Measurements from ENCODE around the gene AFAP1L2.

AFAP1L2 gene

DNA sequence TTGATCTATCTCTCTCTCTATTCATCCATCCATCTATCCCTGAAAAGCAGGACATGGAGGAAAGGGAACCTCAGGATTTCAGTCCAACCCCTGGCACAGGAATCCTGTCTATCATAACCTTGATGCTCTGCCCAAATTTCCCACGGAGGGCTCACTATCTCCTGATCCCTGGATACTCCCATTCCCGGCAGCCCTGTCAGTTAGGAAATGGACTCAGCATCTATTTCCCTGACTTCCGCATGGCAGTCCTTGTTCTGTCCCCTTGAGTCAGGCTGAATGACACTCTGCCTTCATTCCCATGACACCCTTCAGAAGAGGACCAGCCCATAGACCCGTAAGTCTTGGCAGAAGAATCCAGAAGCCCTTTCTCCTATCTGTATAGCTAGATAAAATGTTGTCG lies 87.6 kb downstream of the AFAP1L2 start:
- no peak for TF ChIP-seq ZNF274 (IDR thresholded peaks at IDR 0.05; ENCODE audit: low read depth, low read length)
- H3K4me3 ChIP-seq (ENCODE audit: low read length) = no peak overlapping the region

DNA sequence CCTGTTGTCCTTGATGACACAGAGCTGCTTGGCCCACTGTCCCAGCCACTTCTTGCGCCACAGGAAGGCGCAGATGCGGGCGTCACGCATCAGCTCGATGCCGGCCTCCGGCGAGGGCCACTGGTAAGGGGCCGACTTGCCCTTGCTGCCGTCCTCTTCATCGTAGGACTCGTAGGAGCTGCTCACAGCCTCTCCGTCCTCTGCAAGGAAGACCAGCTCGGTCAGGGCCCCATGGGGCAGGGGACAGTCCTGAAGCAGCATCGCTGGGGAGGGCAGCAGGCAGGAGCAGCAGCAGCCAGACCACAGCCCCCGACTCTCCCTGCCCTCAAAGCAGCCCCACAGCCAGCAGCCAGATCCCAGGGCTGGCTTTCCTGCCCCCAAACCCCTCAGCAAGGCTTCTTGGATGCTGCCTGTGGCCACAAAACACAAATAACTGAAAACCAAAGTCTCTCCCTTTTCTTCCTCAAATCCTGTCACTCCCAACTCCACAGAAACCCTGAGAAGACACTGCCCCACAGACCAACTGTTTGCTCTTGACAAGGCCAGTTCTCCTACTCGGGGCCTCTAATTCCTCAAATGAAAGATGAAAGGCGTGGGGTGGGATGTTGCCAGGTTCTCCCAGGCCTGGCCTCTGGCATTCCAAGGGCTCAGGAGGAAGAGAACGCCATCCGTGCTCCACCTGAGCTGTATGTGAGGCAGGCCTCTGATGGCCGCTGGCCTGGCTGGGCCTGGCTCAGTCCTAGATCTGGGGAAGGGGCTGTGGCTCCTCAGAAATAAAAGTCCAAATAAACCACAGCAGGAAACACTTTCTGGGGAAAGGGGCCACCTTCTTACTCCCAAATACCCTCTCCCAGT lies 88.5 kb downstream of the AFAP1L2 start:
- no peak for TF ChIP-seq ZNF274 (IDR thresholded peaks at IDR 0.05; ENCODE audit: low read depth, low read length)
- H3K4me3 ChIP-seq (ENCODE audit: low read length) = no peak overlapping the region

DNA sequence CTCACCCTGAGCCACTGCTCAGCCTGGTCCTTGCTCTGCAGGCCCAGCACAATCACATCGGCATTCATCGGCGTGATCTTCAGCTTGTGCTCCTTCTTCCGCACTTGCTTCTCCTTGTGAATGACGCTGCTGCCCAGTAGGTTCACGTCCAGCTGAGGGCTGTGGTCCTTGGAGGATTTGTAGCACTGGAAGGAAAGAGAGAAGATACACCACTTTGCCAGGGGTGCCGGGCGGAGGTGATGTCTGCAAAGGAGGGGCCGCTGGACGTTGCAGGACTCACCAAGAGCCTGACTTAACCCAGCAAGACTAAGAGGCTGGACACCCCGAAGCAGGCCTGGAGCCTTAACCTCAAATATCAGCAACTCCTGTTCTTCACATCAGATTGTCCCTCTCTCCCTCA lies 90.4 kb downstream of the AFAP1L2 start:
- H3K4me3 ChIP-seq (ENCODE audit: low read length) = no peak overlapping the region
- no peak for TF ChIP-seq ZNF274 (IDR thresholded peaks at IDR 0.05; ENCODE audit: low read depth, low read length)

- TF ChIP-seq ZNF274 (IDR thresholded peaks at IDR 0.05; ENCODE audit: low read depth, low read length) = no peak
- no peak overlapping the region for H3K4me3 ChIP-seq (ENCODE audit: low read length)
Measured at GRCh38 chr10:114313139-114313538, 91.2 kb downstream of the AFAP1L2 start.

GRCh38 chr10:114311496-114312209 lies 92.6 kb downstream of the AFAP1L2 start:
- no peak for TF ChIP-seq ZNF274 (IDR thresholded peaks at IDR 0.05; ENCODE audit: low read depth, low read length)
- H3K4me3 ChIP-seq (ENCODE audit: low read length) = no peak overlapping the region

DNA sequence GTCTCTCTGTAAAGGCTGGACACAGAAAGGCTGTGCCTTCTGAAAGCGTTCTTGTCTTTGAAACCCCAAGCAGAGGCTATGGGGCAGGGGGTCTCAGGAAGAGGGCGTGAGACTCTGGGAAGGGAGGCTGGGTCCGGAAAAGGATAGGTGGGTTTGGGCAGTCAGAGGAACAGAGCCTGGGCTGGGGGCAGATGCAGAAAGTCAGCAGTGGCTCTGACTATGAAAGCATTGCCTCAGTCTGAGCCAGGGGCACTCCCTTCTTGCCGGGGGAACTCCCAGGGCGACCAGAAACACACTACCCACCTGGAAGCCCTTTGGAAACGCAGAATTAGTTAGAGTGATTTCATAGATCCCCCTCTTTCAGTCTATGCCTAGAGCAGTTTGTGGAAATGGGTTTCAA lies 93.3 kb downstream of the AFAP1L2 start:
- no peak overlapping the region for H3K4me3 ChIP-seq (ENCODE audit: low read length)
- no peak for TF ChIP-seq ZNF274 (IDR thresholded peaks at IDR 0.05; ENCODE audit: low read depth, low read length)

DNA sequence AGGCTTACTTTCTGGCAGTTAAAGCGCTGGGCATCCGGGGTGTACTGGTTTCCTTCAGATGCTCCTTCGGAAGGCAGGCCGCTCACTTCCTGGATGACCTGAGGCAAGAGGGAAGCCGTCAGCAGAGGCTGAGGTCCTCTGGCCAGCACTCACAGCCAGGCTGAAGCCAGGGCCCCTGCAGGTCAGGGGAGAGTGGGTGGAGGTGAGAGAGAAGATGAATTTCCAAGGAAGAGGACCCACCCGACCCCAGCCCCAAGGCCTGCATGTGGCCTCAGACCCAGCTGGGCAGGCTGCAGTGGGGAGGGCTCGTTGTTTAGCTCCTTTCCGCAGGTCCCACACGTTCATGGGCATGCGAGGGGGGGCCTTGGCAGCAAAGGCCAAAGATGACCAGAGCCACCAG lies 94.0 kb downstream of the AFAP1L2 start:
- TF ChIP-seq ZNF274 (IDR thresholded peaks at IDR 0.05; ENCODE audit: low read depth, low read length) = no peak
- no peak overlapping the region for H3K4me3 ChIP-seq (ENCODE audit: low read length)

DNA sequence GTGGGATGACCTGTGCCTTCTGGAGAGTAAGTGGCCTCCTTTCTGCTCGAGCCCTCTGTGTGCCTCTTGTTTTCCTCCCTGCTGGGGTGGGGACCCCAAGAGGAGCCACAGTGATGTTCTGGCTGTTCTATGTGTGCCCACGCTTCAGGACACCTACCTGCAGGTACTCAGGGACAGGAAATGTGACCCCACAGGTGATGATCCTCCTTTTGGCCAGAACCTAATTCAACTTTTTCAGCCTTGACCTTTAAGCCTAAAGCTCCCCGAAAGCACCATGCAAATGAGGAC lies 95.0 kb downstream of the AFAP1L2 start:
- TF ChIP-seq ZNF274 (IDR thresholded peaks at IDR 0.05; ENCODE audit: low read depth, low read length) = no peak
- no peak overlapping the region for H3K4me3 ChIP-seq (ENCODE audit: low read length)

GRCh38 chr10:114308531-114309363 lies 95.6 kb downstream of the AFAP1L2 start:
- H3K4me3 ChIP-seq (ENCODE audit: low read length) = no peak overlapping the region
- TF ChIP-seq ZNF274 (IDR thresholded peaks at IDR 0.05; ENCODE audit: low read depth, low read length) = no peak

DNA sequence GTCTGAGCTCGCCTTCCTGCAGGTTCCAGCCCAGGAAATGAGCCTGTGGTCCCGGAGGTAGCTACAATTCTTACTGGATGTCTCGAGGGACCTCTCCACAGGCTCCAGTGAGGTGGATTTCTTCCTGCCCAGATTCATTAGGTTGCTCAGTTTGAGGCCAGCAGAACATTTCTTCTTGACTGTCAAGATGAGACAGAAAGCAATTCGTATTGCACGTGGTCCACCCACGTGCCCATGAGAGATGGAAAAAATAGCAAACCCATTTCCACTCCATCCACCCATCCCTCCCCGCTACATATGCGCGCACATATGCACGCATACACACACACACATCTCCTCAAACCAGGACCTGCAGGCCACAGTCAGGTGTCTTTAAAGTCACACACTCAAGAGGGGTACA lies 96.6 kb downstream of the AFAP1L2 start:
- TF ChIP-seq ZNF274 (IDR thresholded peaks at IDR 0.05; ENCODE audit: low read depth, low read length) = no peak
- H3K4me3 ChIP-seq (ENCODE audit: low read length) = no peak overlapping the region

DNA sequence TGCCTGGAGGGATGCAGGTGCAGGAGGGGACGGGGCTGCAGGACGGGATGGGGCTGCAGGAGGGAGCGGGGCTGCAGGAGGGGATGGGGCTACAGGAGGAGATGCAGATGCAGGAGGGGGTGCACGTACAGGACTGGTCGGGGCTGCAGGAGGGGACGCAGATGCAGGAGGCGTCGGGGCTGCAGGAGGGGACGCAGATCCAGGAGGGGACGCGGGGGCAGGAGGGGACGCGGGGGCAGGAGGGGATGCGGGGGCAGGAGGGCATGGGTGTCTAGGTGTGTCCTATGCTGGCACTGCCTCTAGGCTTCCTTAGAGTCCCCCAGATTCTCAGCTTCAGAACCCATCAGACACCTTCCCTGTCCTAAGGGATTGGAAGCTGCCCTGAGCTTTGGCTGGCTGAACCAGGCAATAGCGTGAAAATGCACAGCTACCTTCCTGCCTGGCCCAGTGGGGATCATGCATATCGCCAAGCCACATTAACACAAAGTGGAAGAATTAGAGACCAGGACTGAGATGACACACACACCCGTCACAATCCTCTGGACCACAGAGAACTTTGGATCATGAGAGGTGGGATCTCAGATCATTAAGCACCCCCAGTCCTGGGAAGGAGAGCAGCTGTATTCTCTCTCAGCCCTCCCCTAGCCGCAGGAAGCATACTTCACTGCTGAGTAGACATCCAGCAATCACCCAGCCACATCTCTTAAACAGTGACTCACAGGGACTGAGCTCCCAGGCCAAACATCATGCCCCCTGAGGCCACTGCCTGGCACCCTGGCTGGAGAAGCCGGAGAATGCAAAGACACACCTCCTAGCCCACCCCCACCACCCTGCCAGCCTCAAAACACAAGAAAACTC lies 98.0 kb downstream of the AFAP1L2 start:
- H3K4me3 ChIP-seq (ENCODE audit: low read length) = no peak overlapping the region
- no peak for TF ChIP-seq ZNF274 (IDR thresholded peaks at IDR 0.05; ENCODE audit: low read depth, low read length)

GRCh38 chr10:114305521-114305925 lies 98.8 kb downstream of the AFAP1L2 start:
- no peak for TF ChIP-seq ZNF274 (IDR thresholded peaks at IDR 0.05; ENCODE audit: low read depth, low read length)
- no peak overlapping the region for H3K4me3 ChIP-seq (ENCODE audit: low read length)

DNA sequence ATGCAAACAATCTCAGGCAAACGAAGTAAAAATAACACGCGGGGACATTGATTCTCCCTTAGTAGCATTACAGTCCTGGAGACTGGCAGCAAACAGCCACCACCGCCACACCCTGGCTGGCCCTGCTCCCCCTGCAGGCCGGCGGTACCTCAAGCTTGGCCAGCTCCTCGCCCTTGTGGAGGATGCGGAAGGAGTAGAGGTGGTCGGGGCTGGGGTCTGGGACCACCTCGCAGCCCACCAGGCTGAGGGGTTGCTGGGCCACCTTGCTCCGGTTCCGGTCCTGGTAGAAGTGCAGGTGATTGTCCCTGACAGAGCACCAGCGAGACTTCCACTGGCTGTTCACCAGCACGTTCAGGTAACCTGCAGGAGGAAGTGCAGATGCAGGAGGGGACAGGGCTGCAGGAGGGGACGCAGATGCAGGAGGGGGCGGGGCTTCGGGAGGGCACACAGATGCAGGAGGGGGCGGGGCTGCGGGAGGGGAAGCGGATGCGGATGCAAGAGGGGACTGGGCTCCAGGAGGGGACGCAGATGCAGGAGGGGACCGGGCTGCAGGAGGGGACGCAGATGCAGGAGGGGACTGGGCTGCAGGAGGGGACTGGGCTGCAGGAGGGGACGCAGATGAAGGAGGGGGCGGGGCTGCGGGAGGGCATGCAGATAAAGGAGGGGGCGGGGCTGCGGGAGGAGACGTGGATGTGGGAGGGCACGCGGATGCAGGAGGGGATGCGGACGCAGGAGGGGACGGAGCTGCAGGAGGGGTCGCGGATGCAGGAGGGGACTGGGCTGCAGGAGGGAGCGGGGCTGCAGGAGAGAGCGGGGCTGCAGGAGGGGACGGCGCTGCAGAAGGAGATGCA lies 99.5 kb downstream of the AFAP1L2 start:
- TF ChIP-seq ZNF274 (IDR thresholded peaks at IDR 0.05; ENCODE audit: low read depth, low read length) = no peak
- peak overlapping the region; percentile 47 for H3K4me3 ChIP-seq (ENCODE audit: low read length)

Measured in GM08714 (cell line).